ENCODE data around the gene LEMD2.

- no peak for TF ChIP-seq CTCF (IDR thresholded peaks at IDR 0.05; ENCODE audit: low read length)
- TF ChIP-seq EZH2 (IDR thresholded peaks at IDR 0.05; ENCODE audit: borderline replicate concordance, low read length), result no peak
These were observed 9.6 kb downstream of the LEMD2 start for GRCh38 chr6:33779290-33779689.

Measured in OCI-LY1 (cell line).